CD4-positive, alpha-beta T cell (primary cell): ENCODE measurements around the gene ABRACL. TPM values are rescaled to one million over a fixed set of nuclear protein-coding genes. Genes with fewer than 3 reads are reported as not detected.
"Not testable (repeated sequence)": the region's sequence is repeated elsewhere in the genome, so short reads cannot be mapped to it uniquely, and the experiment has no call there.

ENCODE experiments used
- ATAC-seq: fragments of 200-7000 bp; cut with Tn5 transposase; one replicate; pipeline ENCODE4 v1.10.0; 2022; ENCODE audit warnings: mild to moderate bottlenecking; ENCODE audit not compliant: poor library complexity
- CTCF ChIA-PET: fragments of 350-600 bp; sonication (Branson Sonifier 250); formaldehyde crosslinking; loops from one replicate; lab custom pipeline; 2021; ENCODE audit warnings: antibody characterized with exemption, inconsistent platforms; lab: Charles Lee
- POLR2A ChIA-PET: fragments of 350-600 bp; sonication (Branson Sonifier 250); formaldehyde crosslinking; loops from one replicate; lab custom pipeline; 2021; ENCODE audit warnings: antibody characterized with exemption, inconsistent platforms; lab: Charles Lee
- DNase-seq, 14 experiments: peaks; one replicate each; pipeline ENCODE4 v3.0.0-alpha.2; 2013 to 2020; ENCODE audit warnings: mixed read lengths in 2 of 14
- H3K27ac ChIP-seq, 2 donors: one replicate each; pipeline versions ENCODE4 v1.5.1 to v1.7.0; 2013; ENCODE audit warnings: low read length in 2 of 2, low read depth in 1 of 2, mild to moderate bottlenecking in 1 of 2
- H3K27me3 ChIP-seq, 2 experiments: 1 replicate in 1 of 2; 2 replicates in 1 of 2; pipeline versions ENCODE4 v1.6.1 to v1.7.0; 2013; ENCODE audit warnings: low read length in 2 of 2, control low read depth in 1 of 2, mild to moderate bottlenecking in 1 of 2, moderate library complexity in 1 of 2; ENCODE audit not compliant: insufficient read depth in 2 of 2, control insufficient read depth in 1 of 2
- H3K36me3 ChIP-seq: one replicate; pipeline ENCODE4 v1.6.1; 2013; ENCODE audit warnings: low read length, control low read depth; ENCODE audit not compliant: insufficient read depth
- H3K4me1 ChIP-seq: one replicate; pipeline ENCODE4 v1.6.1; 2013; ENCODE audit warnings: low read length, control low read depth; ENCODE audit not compliant: insufficient read depth
- H3K4me3 ChIP-seq: one replicate; pipeline ENCODE4 v1.5.1; 2013; ENCODE audit warnings: mild to moderate bottlenecking, low read length, moderate library complexity
- H3K9me3 ChIP-seq, 2 experiments: 1 replicate in 1 of 2; 2 replicates in 1 of 2; pipeline versions ENCODE4 v1.6.1 to v1.7.0; 2013; ENCODE audit warnings: low read length in 2 of 2, mild to moderate bottlenecking in 2 of 2, control low read depth in 1 of 2, moderate library complexity in 1 of 2; ENCODE audit not compliant: control insufficient read depth in 1 of 2, insufficient read depth in 1 of 2
- H3K27ac Mint-ChIP-seq: one replicate; pipeline ENCODE4 v1.8.0; 2020; ENCODE audit warnings: mixed read lengths
- H3K27me3 Mint-ChIP-seq: one replicate; pipeline ENCODE4 v1.8.0; 2021; ENCODE audit warnings: mixed read lengths
- H3K36me3 Mint-ChIP-seq: one replicate; pipeline ENCODE4 v1.8.0; 2021; ENCODE audit warnings: low read depth, mixed read lengths
- H3K4me1 Mint-ChIP-seq: one replicate; pipeline ENCODE4 v1.8.0; 2021; ENCODE audit warnings: low read depth, mixed read lengths
- H3K4me3 Mint-ChIP-seq: one replicate; pipeline ENCODE4 v1.8.0; 2020; ENCODE audit warnings: mild to moderate bottlenecking, mixed read lengths
- H3K9me3 Mint-ChIP-seq: one replicate; pipeline ENCODE4 v1.8.0; 2020; ENCODE audit warnings: mixed read lengths
- intact Hi-C, 2 experiments: fragments of 100-400 bp; cut with DNase I in 1 of 2; cut with micrococcal nuclease in 1 of 2; formaldehyde crosslinking; loops; one replicate each; pipeline versions ENCODE4 v1.15.1 to v1.9.0; 2023 to 2025; cut with DNase I, micrococcal nuclease
- total RNA-seq, 174 experiments: library from RNA in 2 of 174; stranded (reverse) in 2 of 174; gene quantifications; one replicate each; pipeline ENCODE4 v1.2.3 and lab custom pipeline; 2021 to 2026
- TF ChIP-seq, protein P1 (sequence below): fragments of 200-600 bp; IDR thresholded peaks from one replicate; pipeline ENCODE4 v1.8.0; 2022; ENCODE audit warnings: antibody characterized with exemption, mild to moderate bottlenecking

Gene ABRACL
- total RNA-seq, 2 experiments from 2014 or later, result 36.8 to 40.6 TPM

DNA sequence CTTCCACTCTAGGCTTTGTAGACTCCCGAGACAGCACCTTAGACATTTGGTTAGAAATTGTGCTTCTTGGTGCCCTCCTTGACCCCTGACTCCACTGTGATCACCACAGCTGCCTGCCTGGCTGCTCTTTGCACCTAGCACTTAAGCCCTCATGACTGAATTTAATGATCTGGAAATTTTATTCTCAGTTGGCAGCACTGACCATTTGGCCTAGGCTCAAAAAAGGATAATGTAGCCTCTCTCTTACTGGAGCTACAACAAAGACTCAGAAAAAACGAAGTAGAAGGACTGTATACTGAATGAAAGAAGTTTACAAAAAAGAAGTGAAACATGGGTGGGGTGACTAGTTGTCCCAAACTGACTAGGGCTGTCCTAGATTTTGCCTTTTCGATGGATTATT lies 11.3 kb upstream of the ABRACL start:
- Mint-ChIP-seq H3K4me1 (peaks cover 6% of the 10 kb centered on the region), H3K27ac (no peak overlapping the region)
- POLR2A ChIA-PET, result no interaction called here

DNA sequence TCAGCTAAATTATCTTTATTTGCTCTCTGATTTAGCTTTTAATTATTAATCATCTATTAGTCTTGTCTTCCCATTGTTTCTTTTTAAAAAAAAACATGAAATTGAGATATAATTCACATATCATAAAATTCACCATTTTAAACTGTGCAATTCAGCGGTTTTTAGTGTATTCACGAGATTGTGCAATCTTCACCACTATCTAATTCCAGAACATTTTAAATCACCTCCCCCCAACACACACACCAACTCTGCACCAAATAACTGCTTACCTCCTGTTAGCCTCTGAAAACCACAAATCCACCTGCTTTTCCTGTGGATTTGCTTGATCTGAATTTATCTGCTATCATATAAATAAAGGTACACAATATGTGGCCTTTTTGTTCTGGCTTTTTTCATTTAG lies 8.8 kb upstream of the ABRACL start:
- ATAC-seq, result no peak
- intact Hi-C loops, result no loop called here
- H3K4me1 ChIP-seq, result no peaks in the 10 kb centered on the region

More for the DNA sequence above, 11.3 kb upstream of the ABRACL start:
- Mint-ChIP-seq H3K27me3 (peaks cover 5% of the 10 kb centered on the region), H3K9me3 (no peaks in the 10 kb centered on the region), H3K4me3 (no peak overlapping the region), H3K36me3 (no peaks in the 10 kb centered on the region)
- Histone ChIP-seq H3K4me3 (no peak overlapping the region), H3K9me3 (no peaks in the 10 kb centered on the region), H3K4me1 (no peaks in the 10 kb centered on the region), H3K27ac (no peak overlapping the region), H3K36me3 (no peaks in the 10 kb centered on the region), H3K27me3 (no peaks in the 10 kb centered on the region)
- CTCF ChIA-PET, result no interaction called here
- ATAC-seq (no peak), DNase-seq (no peak)
- intact Hi-C loops, result no loop called here
- TF ChIP-seq, protein P1, sequence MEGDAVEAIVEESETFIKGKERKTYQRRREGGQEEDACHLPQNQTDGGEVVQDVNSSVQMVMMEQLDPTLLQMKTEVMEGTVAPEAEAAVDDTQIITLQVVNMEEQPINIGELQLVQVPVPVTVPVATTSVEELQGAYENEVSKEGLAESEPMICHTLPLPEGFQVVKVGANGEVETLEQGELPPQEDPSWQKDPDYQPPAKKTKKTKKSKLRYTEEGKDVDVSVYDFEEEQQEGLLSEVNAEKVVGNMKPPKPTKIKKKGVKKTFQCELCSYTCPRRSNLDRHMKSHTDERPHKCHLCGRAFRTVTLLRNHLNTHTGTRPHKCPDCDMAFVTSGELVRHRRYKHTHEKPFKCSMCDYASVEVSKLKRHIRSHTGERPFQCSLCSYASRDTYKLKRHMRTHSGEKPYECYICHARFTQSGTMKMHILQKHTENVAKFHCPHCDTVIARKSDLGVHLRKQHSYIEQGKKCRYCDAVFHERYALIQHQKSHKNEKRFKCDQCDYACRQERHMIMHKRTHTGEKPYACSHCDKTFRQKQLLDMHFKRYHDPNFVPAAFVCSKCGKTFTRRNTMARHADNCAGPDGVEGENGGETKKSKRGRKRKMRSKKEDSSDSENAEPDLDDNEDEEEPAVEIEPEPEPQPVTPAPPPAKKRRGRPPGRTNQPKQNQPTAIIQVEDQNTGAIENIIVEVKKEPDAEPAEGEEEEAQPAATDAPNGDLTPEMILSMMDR, result no peak

DNA sequence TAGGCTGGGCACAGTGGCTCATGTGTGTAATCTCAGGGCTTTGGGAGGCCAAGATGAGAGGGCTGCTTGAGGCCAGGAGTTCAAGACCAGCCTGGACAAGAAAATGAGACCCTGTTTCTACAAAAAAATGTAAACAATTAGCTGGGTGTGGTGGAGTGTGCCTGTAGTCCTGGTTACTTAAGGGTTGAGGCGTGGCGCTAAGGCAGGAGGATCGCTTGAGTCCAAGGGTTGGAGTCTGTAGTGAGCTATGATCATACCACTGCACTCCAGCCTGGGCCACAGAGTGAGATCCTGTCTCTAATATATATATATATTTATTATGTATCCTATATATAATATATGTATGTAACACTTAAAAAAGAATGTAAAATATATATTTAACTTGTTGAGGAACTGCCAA lies 7.9 kb upstream of the ABRACL start:
- TF ChIP-seq, protein P1, result no peak
- CTCF ChIA-PET, result no interaction called here
- H3K9me3 ChIP-seq, result no peaks in the 10 kb centered on the region
- Mint-ChIP-seq H3K27ac (no peak overlapping the region), H3K36me3 (no peaks in the 10 kb centered on the region), H3K27me3 (no peaks in the 10 kb centered on the region), H3K4me1 (peaks cover 6% of the 10 kb centered on the region), H3K4me3 (no peak overlapping the region), H3K9me3 (no peaks in the 10 kb centered on the region)
- DNase-seq (no peak), ATAC-seq (no peak)
- no peaks in the 10 kb centered on the region for H3K4me1 ChIP-seq
- POLR2A ChIA-PET, result no interaction called here
- intact Hi-C loops, result no loop called here
- H3K4me3 ChIP-seq, result no peak overlapping the region
- H3K36me3 ChIP-seq, result no peaks in the 10 kb centered on the region
- H3K27ac ChIP-seq, result no peak overlapping the region
- H3K27me3 ChIP-seq, result no peaks in the 10 kb centered on the region

More for the DNA sequence above, 8.8 kb upstream of the ABRACL start:
- Mint-ChIP-seq H3K4me1 (peaks cover 6% of the 10 kb centered on the region), H3K27ac (no peak overlapping the region), H3K36me3 (no peaks in the 10 kb centered on the region), H3K9me3 (no peaks in the 10 kb centered on the region), H3K4me3 (no peak overlapping the region), H3K27me3 (no peaks in the 10 kb centered on the region)
- POLR2A ChIA-PET, result no interaction called here
- H3K27me3 ChIP-seq, result no peaks in the 10 kb centered on the region
- no peak for DNase-seq
- no peak overlapping the region for H3K27ac ChIP-seq
- CTCF ChIA-PET, result no interaction called here
- TF ChIP-seq, protein P1, result no peak
- H3K36me3 ChIP-seq, result no peaks in the 10 kb centered on the region
- no peak overlapping the region for H3K4me3 ChIP-seq
- no peaks in the 10 kb centered on the region for H3K9me3 ChIP-seq

DNA sequence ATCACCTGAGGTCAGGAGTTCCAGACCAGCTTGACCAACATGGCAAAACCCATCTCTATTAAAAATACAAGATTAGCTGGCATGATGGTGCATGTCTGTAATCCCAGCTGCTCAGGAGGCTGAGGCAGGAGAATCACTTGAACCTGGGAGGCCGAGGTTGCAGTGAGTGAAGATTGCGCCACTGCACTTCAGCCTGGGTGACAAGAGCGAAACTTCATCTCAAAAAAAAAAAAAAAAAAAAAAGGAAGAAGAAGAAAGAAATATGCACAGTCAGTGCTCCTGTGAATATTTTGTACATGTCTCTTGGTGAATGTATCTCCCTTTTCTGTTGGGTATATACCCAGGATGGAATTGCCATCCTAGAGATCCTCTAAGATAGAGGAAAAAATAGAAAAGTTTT lies 3.1 kb upstream of the ABRACL start:
- H3K27me3 Mint-ChIP-seq, H3K27ac ChIP-seq, H3K4me1 ChIP-seq, H3K27ac Mint-ChIP-seq, H3K4me3 ChIP-seq, ATAC-seq, H3K9me3 Mint-ChIP-seq, H3K27me3 ChIP-seq, POLR2A ChIA-PET, H3K36me3 ChIP-seq, H3K9me3 ChIP-seq, CTCF ChIA-PET, H3K4me3 Mint-ChIP-seq: not testable (repeated sequence)
- H3K4me1 Mint-ChIP-seq, result peaks cover 16% of the 10 kb centered on the region
- DNase-seq, result peak in 1 of 14 experiments; percentile 7
- intact Hi-C loops, result loop anchor here (5.0 kb wide), 5 partner anchors 87 to 347 kb away; partner anchors contain the start of genes CCDC28A (in 1 of the 2) and CITED2 (in 1 of the 2)
- peaks cover 14% of the 10 kb centered on the region for H3K36me3 Mint-ChIP-seq
